Skeletal muscle cell (primary cell): ENCODE data around the gene DOP1B.
A peak's percentile ranks its signal among the peaks of the same experiment; 100 is the strongest.
"Not testable (repeated sequence)": the region's sequence is repeated elsewhere in the genome, so short reads cannot be mapped to it uniquely, and the experiment has no call there.

Experiments used
- DNase-seq: peaks from one replicate; pipeline ENCODE4 v3.0.0-alpha.2; 2010; ENCODE audit warnings: low read depth
- H3K4me3 ChIP-seq: 2 replicates; pipeline ENCODE4 v1.5.1; 2011; ENCODE audit warnings: low read depth, mild to moderate bottlenecking, control low read depth, low read length, moderate library complexity

DOP1B gene, protein sequence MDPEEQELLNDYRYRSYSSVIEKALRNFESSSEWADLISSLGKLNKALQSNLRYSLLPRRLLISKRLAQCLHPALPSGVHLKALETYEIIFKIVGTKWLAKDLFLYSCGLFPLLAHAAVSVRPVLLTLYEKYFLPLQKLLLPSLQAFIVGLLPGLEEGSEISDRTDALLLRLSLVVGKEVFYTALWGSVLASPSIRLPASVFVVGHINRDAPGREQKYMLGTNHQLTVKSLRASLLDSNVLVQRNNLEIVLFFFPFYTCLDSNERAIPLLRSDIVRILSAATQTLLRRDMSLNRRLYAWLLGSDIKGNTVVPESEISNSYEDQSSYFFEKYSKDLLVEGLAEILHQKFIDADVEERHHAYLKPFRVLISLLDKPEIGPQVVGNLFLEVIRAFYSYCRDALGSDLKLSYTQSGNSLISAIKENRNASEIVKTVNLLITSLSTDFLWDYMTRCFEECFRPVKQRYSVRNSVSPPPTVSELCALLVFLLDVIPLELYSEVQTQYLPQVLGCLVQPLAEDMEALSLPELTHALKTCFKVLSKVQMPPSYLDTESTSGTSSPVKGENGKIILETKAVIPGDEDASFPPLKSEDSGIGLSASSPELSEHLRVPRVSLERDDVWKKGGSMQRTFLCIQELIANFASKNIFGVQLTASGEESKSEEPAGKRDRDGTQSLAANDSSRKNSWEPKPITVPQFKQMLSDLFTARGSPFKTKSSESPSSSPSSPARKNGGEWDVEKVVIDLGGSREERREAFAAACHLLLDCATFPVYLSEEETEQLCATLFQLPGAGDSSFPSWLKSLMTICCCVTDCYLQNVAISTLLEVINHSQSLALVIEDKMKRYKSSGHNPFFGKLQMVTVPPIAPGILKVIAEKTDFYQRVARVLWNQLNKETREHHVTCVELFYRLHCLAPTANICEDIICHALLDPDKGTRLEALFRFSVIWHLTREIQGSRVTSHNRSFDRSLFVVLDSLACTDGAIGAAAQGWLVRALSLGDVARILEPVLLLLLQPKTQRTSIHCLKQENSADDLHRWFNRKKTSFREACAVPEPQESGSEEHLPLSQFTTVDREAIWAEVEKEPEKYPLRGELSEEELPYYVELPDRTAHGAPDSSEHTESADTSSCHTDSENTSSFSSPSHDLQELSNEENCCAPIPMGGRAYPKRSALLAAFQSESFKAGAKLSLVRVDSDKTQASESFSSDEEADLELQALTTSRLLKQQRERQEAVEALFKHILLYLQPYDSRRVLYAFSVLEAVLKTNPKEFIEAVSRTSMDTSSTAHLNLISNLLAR (N-terminal part only)

DNA sequence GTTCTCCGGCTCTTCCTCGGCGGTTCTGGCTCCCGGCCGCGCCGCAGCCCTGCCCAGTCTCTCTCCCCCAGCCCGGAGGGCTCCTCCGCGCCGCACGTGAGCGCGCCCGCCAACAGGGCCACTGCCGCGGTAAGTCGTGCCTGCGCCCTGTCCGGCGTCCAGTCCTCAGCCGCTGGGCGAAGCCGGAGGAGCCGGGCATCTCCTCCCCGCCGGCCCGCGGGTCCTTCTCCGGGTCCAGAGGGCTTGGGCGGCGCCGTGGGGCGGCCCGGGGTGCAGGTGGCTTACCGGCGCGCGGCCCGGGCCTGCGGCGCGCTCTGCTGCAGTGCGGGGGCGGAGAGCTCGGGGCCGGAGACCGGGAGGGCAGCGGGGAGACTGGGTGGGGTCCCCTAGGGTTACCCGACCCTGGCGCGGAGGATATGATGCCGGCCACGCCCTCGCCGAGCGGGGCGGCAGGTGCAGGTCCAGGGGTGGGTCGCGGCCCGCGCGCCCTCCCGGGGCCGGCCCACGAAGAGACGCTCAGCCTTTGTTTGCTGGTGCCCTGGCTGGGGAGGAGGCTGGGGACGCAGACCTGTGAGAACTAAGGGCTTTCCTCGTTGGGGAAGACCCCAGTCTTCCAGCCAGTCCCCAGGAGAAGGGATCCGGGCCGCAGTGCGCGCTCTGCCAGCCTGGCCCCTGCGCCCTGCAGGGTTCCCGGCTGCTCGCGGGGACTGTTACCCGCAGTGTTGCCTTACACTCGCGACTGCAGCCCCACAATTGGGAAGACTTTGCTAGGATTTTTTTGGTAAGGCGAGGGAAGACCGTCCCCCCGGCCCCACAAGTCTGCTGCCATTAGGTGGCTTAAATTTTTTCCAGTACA lies at the start of gene DOP1B:
DOP1B (plus strand) TSS at position 10 of the 856 bp plus-strand sequence. CDS start 7,910 bp downstream, outside the sequence.
- H3K4me3 ChIP-seq, result peak within 1 kb of the TSS; percentile 81
- DNase-seq, result no peak

DNA sequence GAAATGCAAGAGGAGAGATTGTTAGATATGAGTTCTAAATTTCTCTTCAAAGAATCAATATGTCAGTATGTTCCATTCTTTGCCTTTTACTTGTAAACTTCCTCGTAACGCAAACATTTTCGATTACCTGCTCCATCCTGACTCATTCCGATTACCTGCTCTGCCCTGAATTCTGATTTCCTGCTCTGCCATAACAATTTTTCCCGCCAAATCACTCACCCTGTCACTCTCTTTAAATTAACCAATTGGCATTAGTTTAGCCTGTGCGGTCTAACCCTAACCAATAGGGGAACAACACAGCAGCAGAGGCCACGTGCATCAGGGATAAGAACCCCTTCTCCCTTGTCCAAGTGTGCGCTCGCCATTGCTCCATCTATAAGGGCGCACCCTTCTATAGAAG lies 46.8 kb upstream of the DOP1B start:
- DNase-seq, result no peak
- H3K4me3 ChIP-seq, result no peak overlapping the region

DNA sequence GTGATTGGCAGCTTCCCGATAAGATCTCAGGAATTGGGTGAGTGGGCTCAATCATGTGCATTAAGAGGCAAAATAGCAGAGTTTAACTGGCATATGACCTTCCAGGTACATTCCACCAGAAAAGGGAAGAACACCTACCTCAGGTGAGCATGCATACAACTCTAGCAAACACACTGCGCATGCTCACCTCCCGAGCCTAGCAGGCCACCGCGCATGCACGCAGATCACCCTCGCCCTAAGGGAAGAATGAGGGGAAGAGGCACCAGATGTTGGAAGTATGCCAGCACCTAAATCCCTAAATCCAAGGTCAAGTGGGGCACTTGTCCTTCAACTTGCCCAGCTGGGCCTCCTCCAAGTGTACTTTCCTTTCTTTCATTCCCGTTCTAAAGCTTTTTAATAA lies 45.4 kb upstream of the DOP1B start:
- no peak overlapping the region for H3K4me3 ChIP-seq
- no peak for DNase-seq

DNA sequence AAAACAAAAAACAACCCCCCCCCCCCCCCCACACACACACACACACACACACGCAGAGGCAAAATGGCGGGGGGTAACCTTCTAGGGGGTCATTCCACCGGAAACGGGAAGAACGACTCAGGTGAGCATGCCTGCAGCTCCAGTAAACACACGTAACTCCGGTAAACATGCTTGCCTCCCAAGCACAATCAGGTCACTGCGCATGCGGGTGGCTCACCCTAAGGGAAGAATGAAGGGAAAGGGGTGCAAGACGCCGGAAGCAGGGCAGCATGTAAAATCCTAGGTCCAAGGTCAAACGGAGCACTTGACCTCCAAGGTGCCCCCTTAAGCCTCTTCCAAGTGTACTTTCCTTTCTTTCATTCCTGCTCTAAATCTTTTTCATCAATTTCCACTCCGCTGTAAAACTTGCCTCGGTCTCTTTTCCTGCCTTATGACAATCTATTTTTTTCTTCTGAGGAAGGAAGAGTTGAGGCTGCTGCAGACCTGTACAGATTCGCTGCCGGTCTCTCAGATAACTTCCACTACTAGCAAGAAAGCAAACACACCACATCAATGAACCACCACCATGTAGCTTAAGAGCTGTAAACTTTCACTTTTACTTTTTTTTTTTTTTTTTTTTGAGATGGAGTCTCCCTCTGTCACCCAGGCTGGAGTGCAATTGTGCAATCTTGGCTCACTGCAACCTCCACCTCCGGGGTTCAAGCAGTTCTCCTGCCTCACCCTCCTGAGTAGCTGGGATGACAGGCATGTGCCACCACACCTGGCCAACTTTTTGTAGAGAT lies 42.8 kb upstream of the DOP1B start:
- no peak for DNase-seq
- no peak overlapping the region for H3K4me3 ChIP-seq

DNA sequence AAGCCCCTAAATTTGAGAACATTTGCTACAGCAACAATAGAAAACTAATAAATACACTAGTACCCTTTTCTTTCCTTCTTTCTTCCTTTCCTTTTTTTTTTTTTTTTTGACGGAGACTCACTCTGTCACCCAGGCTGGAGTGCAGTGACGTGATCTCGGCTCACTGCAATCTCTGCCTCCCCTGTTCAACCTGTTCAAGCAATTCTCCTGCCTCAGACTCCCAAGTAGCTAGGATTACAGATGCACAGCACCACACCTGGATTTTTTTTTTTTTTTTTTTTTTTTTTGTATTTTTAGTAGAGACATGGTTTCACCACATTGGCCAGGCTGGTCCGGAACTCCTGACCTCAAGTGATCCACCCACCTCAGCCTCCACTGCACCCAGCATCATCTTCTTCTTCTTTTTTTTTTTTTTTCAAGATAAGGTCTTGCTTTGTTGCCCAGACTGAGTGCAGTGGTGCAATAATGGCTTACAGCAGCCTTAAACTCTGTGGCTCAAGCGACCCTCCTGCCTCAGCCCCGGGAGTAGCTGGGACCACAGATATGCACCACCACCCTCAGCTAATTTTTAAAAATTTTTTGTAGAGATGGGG lies 41.4 kb upstream of the DOP1B start:
- H3K4me3 ChIP-seq, result no peak overlapping the region
- no peak for DNase-seq

DNA sequence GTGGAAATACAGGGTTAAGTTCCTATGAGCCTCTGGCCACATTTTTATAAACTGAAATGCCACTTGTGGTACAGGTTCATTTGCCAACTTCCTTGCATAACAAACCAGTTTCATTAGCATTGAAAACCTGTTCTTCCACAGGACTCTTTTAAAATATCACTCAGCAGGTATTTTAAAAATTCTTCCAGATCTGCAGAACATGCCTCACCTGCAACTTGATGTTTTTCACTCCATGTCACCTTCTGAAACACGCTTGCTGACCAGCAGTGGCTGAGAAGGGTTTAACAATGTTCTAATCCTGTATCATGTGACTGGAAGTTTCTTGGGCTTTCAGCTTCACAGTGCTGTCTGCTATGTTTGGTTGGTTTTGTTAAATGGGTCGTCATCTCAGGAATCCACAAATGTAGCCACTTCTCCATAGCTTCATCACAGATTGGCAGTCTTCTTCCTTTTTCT lies 39.3 kb upstream of the DOP1B start:
- DNase-seq, result no peak

DNA sequence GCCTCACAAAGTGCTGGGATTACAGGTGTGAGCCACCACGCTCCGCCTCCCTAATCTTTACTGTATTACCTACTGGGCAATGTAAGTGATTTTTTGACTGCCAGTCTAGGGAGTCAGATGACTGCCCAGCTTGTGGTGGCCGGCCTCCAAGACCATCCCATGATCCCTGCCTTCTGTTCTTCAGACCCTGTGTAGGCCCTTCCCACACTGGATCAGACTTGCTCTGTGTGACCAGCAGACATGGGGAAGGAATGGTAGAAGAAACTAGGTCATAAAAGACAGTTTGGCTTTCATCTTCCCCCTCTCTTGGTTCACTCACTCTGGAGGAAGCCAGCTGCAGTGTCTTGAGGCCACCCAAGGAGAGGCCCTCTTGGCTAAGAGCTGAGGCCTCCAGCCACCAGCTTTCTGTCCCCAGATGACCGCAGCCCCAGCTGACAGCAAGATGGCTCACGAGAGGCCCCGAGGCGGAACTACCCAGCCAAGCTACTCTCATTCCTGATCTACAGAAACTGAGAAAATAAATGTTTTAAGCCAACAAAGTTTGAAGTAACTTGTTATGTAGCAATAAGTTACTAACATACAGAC lies 36.2 kb upstream of the DOP1B start:
- no peak for DNase-seq
- no peak overlapping the region for H3K4me3 ChIP-seq

More for the DNA sequence above, 39.3 kb upstream of the DOP1B start:
- H3K4me3 ChIP-seq, result no peak overlapping the region

DNA sequence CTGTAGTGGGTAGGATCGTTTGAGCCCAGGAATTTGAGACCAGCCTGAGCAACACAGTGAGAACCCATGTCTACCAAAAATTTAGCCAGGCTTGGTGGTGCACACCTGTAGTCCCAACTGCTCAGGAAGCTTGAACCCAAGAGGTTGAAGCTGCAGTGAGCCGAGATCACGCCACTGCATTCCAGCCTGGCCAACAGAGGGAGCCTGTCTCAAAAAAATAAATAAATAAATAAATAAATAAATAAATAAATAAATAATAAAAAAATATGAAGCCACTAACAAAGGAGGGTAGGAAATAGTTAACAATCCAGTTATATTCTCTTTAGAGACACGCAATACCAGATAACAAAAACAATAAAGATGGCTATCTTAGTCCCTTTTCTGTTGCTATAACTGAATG lies 33.6 kb upstream of the DOP1B start:
- no peak overlapping the region for H3K4me3 ChIP-seq
- DNase-seq, result no peak

DNA sequence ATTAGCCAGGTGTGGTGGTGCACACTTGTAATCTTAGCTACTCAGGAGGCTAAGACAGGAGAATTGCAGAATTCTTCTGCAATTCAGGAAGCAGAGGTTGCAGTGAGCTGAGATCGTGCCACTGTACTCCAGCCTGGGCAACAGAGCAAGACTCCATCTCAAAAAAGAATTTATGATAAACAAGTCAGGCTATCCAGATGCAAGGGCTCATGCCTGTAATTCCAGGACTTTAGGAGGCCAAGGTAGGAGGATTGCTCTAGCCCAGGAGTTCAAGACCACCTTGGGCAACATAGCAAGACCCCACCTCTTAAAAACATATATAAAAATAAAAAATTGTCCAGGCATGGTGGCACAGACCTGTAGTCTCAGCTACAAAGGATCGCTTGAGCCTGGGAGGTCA lies 32.2 kb upstream of the DOP1B start:
- no peak overlapping the region for H3K4me3 ChIP-seq
- no peak for DNase-seq

DNA sequence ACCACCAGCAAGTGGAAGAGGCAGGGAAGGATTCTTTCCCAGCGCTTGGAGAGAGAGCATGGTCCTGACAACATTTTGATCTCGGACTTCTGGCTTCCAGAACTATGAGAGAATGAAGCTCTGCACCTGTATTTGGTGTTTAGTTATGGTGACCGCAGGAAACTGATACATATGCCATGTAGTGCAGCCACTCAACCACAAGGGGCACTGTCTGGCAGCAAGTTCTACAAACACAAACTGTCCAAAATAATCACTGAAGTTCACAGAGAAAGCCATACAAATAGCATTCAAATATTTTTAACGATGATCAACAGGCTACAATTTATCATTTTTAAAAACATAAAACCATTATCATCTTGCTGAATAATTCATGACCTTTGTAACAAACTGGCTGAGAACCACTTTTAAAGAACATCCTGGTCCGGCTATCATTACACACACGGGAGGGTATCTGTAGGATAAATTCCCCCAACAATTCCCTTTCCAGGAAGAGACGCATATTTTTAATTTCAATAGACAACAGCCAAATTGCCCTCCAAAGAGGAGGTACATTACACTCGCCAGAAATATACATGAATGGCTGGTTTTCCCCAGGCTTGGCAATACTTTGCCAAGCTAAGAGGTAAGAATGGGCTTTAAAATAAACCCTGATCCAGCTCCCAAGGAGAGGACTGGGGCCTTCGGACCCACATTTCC lies 31.0 kb upstream of the DOP1B start:
- DNase-seq, result no peak
- no peak overlapping the region for H3K4me3 ChIP-seq

DNA sequence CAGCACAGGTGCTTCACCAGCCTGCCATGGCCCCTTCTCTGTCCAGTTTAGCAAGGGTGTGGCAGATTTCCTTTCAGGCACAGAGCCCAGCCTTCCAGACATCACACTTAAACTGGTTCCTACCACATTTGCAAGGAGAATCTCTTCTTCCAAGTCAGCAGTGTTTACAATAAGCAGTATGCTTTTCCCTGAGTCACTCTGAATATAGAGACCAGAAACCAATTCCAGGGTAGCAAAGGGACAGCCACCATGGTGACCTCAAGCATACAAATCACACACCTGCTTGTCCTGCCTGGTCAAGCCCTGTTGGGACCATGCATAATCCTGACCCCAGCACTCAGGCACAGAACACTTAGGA lies 30.4 kb upstream of the DOP1B start:
- no peak for DNase-seq
- no peak overlapping the region for H3K4me3 ChIP-seq

DNA sequence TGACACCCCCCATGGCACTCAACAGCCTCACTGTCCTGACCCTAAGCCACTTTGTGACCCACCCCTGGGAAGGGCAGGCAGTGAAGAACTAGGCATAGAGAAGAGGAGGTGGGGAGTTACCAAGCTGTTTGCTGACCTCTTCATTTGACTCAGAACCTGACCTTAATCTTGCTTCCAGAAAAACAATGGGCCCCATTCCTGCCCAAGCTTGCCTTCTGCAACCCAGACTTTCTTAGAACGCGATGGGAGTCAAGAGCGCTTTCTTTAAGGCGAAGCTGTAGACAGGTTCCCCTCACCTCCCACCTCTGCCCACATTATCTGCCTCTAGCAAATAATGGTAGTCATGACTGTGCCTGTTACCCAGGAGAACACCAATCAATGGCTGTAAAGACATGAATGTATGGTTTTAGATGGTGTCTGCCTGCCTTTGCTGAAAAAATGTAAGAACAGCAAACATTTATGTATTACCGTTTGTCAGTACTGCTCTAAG lies 30.0 kb upstream of the DOP1B start:
- DNase-seq, result no peak
- no peak overlapping the region for H3K4me3 ChIP-seq

DNA sequence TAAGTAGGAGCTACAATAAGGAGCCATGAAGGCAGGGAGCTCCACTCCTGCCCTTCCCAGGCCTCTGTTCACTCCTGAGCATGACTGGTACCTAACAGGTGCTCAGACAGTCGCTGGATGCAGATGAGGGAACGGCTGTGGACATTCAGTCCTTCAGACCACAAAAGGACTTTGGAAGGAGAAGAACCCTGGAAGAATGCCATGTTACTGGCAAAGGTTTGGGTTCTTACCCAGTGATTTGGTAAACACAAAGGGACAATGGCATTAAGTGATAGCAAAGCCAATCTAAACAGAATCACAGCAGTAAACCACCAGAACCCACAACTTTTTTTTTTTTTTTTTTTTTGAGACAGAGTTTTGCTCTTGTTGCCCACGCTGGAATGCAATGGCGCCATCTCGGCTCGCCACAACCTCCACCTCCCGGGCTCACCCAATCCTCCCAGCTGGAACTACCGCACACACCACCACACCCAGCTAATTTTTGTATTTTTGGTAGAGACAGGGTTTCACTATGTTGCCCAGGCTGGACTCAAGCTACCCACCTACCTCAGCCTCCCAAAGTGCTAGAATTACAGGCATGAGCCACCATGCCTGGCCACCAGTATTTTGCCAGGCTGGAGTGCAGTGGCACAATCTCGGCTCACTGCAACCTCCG lies 29.2 kb upstream of the DOP1B start:
- H3K4me3 ChIP-seq, result no peak overlapping the region
- DNase-seq, result no peak

DNA sequence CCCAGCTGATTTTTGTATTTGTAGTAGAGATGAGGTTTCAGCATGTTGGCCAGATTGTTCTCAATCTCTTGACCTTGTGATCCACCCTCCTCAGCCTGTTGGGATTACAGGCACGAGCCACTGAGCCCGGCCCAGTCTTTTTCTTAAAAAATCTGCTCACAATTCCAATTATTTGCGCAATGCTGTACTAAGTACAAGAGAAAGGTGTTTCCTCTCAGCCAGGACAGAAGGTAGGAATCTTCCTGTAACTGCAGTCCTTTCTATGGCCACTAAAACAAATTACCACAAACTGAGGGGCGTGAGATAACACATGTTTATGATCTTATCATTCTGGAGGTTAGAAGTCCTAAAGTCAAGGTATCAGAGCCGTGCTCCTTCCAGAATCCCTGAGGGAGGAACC lies 28.6 kb upstream of the DOP1B start:
- no peak for DNase-seq
- no peak overlapping the region for H3K4me3 ChIP-seq

DNA sequence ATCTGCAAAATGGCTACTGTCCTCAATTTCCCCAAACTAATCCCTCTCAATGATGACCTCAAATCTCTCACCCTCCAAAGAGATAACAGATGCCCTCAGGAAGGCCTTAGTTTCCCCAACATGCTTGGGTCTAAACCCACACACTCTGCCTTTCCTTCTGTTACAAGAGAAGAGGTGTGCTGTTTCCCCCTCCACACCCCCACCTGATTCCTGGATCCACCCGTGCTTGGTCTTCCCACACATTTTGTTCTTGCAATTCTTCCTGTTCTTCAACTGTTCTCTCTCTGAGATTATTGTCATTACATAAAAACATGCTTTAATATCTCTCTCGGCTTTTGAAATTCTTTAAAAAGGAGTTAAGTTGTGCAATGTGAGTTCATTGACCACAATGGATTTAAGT lies 27.4 kb upstream of the DOP1B start:
- no peak for DNase-seq
- H3K4me3 ChIP-seq, result no peak overlapping the region

DNA sequence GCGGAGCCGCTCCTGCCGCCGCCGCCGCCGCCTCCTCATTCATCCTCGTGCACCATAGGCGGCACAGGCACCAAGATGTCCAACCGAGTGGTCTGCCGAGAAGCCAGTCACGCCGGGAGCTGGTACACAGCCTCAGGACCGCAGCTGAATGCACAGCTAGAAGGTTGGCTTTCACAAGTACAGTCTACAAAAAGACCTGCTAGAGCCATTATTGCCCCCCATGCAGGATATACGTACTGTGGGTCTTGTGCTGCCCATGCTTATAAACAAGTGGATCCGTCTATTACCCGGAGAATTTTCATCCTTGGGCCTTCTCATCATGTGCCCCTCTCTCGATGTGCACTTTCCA lies 26.2 kb upstream of the DOP1B start:
- not testable (repeated sequence) for DNase-seq
- H3K4me3 ChIP-seq, result peak overlapping the region; percentile 31
